ENCODE data around the gene NLRC5. TPM values are rescaled to one million over a fixed set of nuclear protein-coding genes. Genes with fewer than 3 reads are reported as not detected.
A peak's percentile ranks its signal among the peaks of the same experiment; 100 is the strongest.

NLRC5 gene
- total and polyA plus RNA-seq, 9 of the 15 experiments (the other 6 are each of a cell fraction or from before 2014, with no cell fraction given) = 0.59 to 0.71 TPM; not detected in 7

DNA sequence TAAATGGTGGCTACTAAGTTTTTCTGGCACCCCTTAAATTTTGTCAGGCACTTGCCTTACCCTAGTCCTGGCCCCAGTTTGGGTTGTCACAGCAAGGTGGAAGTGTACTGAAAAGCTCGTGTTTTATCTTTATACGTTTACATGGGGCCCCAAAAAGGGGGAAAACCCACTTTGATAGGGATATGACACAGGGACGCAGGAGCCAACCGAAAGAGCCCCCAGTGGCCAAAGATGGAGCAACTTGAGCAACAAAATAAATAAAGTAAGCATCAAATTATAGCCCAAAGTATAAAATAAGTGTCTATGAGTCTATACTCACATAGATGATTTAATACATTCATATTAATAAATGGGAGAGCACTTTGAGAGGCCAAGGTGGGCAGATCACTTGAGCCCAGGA lies 32.6 kb upstream of the NLRC5 start:
- in situ Hi-C loops (cut with MboI) = no loop called here
- no TSS peak for BruUV-seq (replicated peaks)
- Histone ChIP-seq H4K20me1 (replicated peaks; ENCODE audit: control insufficient read depth, insufficient read depth, low read length) (no peaks in the 10 kb centered on the region), H3K27me3 (ENCODE audit: control insufficient read depth in 2 of 2, insufficient read depth in 2 of 2, low read length in 2 of 2) (peaks cover 17 to 28% of the 10 kb centered on the region in 2 experiments; a peak in 4 of 5 replicates), H3K4me3 (no peak overlapping the region), H3K9me1 (ENCODE audit: control insufficient read depth, insufficient read depth, low read length) (no peaks in the 10 kb centered on the region), H3K36me3 (ENCODE audit: control insufficient read depth, insufficient read depth, low read length) (no peaks in the 10 kb centered on the region), H3K9ac (ENCODE audit: insufficient read depth in 1 of 2, low read depth in 2 of 2, low read length in 2 of 2) (no peak overlapping the region), H3K27ac (ENCODE audit: extremely low read depth, low read depth, low read length) (no peak overlapping the region), H3K9me3 (replicated peaks; ENCODE audit: control insufficient read depth, insufficient read depth, low read depth, low read length) (0 out of 2 replicates have a peak, but pooled peaks cover 1% of the 10 kb centered on the region), H3K4me1 (replicated peaks in 1 of 2; ENCODE audit: control insufficient read depth in 2 of 2, insufficient read depth in 2 of 2, low read length in 2 of 2) (peaks cover 0 to 8% of the 10 kb centered on the region in 2 experiments; a peak in 2 of 5 replicates), H2AFZ (ENCODE audit: low read depth, low read length) (no peak overlapping the region), H3K79me2 (ENCODE audit: control insufficient read depth, insufficient read depth, low read length) (no peaks in the 10 kb centered on the region), H3K4me2 (ENCODE audit: insufficient read depth, low read length) (no peak overlapping the region)
- TF ChIP-seq, protein P1, sequence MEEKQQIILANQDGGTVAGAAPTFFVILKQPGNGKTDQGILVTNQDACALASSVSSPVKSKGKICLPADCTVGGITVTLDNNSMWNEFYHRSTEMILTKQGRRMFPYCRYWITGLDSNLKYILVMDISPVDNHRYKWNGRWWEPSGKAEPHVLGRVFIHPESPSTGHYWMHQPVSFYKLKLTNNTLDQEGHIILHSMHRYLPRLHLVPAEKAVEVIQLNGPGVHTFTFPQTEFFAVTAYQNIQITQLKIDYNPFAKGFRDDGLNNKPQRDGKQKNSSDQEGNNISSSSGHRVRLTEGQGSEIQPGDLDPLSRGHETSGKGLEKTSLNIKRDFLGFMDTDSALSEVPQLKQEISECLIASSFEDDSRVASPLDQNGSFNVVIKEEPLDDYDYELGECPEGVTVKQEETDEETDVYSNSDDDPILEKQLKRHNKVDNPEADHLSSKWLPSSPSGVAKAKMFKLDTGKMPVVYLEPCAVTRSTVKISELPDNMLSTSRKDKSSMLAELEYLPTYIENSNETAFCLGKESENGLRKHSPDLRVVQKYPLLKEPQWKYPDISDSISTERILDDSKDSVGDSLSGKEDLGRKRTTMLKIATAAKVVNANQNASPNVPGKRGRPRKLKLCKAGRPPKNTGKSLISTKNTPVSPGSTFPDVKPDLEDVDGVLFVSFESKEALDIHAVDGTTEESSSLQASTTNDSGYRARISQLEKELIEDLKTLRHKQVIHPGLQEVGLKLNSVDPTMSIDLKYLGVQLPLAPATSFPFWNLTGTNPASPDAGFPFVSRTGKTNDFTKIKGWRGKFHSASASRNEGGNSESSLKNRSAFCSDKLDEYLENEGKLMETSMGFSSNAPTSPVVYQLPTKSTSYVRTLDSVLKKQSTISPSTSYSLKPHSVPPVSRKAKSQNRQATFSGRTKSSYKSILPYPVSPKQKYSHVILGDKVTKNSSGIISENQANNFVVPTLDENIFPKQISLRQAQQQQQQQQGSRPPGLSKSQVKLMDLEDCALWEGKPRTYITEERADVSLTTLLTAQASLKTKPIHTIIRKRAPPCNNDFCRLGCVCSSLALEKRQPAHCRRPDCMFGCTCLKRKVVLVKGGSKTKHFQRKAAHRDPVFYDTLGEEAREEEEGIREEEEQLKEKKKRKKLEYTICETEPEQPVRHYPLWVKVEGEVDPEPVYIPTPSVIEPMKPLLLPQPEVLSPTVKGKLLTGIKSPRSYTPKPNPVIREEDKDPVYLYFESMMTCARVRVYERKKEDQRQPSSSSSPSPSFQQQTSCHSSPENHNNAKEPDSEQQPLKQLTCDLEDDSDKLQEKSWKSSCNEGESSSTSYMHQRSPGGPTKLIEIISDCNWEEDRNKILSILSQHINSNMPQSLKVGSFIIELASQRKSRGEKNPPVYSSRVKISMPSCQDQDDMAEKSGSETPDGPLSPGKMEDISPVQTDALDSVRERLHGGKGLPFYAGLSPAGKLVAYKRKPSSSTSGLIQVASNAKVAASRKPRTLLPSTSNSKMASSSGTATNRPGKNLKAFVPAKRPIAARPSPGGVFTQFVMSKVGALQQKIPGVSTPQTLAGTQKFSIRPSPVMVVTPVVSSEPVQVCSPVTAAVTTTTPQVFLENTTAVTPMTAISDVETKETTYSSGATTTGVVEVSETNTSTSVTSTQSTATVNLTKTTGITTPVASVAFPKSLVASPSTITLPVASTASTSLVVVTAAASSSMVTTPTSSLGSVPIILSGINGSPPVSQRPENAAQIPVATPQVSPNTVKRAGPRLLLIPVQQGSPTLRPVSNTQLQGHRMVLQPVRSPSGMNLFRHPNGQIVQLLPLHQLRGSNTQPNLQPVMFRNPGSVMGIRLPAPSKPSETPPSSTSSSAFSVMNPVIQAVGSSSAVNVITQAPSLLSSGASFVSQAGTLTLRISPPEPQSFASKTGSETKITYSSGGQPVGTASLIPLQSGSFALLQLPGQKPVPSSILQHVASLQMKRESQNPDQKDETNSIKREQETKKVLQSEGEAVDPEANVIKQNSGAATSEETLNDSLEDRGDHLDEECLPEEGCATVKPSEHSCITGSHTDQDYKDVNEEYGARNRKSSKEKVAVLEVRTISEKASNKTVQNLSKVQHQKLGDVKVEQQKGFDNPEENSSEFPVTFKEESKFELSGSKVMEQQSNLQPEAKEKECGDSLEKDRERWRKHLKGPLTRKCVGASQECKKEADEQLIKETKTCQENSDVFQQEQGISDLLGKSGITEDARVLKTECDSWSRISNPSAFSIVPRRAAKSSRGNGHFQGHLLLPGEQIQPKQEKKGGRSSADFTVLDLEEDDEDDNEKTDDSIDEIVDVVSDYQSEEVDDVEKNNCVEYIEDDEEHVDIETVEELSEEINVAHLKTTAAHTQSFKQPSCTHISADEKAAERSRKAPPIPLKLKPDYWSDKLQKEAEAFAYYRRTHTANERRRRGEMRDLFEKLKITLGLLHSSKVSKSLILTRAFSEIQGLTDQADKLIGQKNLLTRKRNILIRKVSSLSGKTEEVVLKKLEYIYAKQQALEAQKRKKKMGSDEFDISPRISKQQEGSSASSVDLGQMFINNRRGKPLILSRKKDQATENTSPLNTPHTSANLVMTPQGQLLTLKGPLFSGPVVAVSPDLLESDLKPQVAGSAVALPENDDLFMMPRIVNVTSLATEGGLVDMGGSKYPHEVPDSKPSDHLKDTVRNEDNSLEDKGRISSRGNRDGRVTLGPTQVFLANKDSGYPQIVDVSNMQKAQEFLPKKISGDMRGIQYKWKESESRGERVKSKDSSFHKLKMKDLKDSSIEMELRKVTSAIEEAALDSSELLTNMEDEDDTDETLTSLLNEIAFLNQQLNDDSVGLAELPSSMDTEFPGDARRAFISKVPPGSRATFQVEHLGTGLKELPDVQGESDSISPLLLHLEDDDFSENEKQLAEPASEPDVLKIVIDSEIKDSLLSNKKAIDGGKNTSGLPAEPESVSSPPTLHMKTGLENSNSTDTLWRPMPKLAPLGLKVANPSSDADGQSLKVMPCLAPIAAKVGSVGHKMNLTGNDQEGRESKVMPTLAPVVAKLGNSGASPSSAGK (IDR thresholded peaks at IDR 0.05) = no peak
- TF ChIP-seq ZNF197 (CRISPR knock-in tag; IDR thresholded peaks at IDR 0.05; ENCODE audit: low read depth) (no peak), SPI1 (IDR thresholded peaks at IDR 0.05; ENCODE audit: borderline replicate concordance, low read depth, low read length) (no peak), RFX5 (IDR thresholded peaks at IDR 0.05; ENCODE audit: low read depth, low read length) (no peak)
- TF ChIP-seq, protein P2, sequence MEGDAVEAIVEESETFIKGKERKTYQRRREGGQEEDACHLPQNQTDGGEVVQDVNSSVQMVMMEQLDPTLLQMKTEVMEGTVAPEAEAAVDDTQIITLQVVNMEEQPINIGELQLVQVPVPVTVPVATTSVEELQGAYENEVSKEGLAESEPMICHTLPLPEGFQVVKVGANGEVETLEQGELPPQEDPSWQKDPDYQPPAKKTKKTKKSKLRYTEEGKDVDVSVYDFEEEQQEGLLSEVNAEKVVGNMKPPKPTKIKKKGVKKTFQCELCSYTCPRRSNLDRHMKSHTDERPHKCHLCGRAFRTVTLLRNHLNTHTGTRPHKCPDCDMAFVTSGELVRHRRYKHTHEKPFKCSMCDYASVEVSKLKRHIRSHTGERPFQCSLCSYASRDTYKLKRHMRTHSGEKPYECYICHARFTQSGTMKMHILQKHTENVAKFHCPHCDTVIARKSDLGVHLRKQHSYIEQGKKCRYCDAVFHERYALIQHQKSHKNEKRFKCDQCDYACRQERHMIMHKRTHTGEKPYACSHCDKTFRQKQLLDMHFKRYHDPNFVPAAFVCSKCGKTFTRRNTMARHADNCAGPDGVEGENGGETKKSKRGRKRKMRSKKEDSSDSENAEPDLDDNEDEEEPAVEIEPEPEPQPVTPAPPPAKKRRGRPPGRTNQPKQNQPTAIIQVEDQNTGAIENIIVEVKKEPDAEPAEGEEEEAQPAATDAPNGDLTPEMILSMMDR (IDR thresholded peaks at IDR 0.05 in 2 of 3, conservative IDR thresholded peaks at IDR 0.05 in 1 of 3; ENCODE audit: insufficient read depth in 2 of 3, low read depth in 1 of 3, low read length in 3 of 3) = peak in 2 of 3 experiments; percentile 19 to 23; a peak in 2 of 6 replicates
- FAIRE-seq = no peak
- ChIA-PET POLR2A (interaction anchor here (0.8 to 2.0 kb wide), 3 partner anchors 9 to 545 kb away, joined by 3 to 7 read pairs (median 4); no protein-coding TSS in a partner anchor), CTCF (ENCODE audit: low intra/inter-chr PET ratio) (no interaction called here)
- ATAC-seq = no peak; the same call in 2 of the 3 replicates
- intact Hi-C loops (cut with micrococcal nuclease) = no loop called here
- WGBS (ENCODE audit: insufficient coverage, low coverage, missing lambda C conversion rate) = 13% methylated on average over 4 of the region's 4 CpGs
- DNase-seq (ENCODE audit: extremely low read depth in 1 of 4, low spot score in 3 of 4) = no peak
